A549 (cell line): Measurements from ENCODE around the gene NPBWR2.

ENCODE experiments used
- CHD2 ChIP-seq: fragments of 150-350 bp; IDR thresholded peaks from 2 replicates; pipeline ENCODE4 v1.6.1; 2014; ENCODE audit warnings: low read length; ENCODE audit not compliant: partially characterized antibody
- ELK1 ChIP-seq: fragments of 150-350 bp; IDR thresholded peaks from 2 replicates; pipeline ENCODE4 v1.6.1; 2014; ENCODE audit warnings: low read depth, mild to moderate bottlenecking, low read length
- MAX ChIP-seq: IDR thresholded peaks from 2 replicates; pipeline ENCODE4 v1.6.1; 2012
- MYC ChIP-seq: IDR thresholded peaks from 2 replicates; pipeline ENCODE4 v1.6.1; 2012; ENCODE audit warnings: mild to moderate bottlenecking, inconsistent platforms, low read length, improper control_type of control experiment, borderline replicate concordance
- POLR2A ChIP-seq: IDR thresholded peaks from 2 replicates; pipeline ENCODE4 v1.6.1; 2012; ENCODE audit warnings: mild to moderate bottlenecking, low read length
- RCOR1 ChIP-seq: fragments of 150-350 bp; IDR thresholded peaks from 2 replicates; pipeline ENCODE4 v1.6.1; 2014; ENCODE audit warnings: antibody characterized with exemption, low read length, low read depth
- TF ChIP-seq, protein P1 (sequence below): fragments of >200 bp; sonication (Bioruptor Twin); formaldehyde crosslinking; IDR thresholded peaks from 3 replicates; pipeline ENCODE4 v1.5.1; 2016

DNA sequence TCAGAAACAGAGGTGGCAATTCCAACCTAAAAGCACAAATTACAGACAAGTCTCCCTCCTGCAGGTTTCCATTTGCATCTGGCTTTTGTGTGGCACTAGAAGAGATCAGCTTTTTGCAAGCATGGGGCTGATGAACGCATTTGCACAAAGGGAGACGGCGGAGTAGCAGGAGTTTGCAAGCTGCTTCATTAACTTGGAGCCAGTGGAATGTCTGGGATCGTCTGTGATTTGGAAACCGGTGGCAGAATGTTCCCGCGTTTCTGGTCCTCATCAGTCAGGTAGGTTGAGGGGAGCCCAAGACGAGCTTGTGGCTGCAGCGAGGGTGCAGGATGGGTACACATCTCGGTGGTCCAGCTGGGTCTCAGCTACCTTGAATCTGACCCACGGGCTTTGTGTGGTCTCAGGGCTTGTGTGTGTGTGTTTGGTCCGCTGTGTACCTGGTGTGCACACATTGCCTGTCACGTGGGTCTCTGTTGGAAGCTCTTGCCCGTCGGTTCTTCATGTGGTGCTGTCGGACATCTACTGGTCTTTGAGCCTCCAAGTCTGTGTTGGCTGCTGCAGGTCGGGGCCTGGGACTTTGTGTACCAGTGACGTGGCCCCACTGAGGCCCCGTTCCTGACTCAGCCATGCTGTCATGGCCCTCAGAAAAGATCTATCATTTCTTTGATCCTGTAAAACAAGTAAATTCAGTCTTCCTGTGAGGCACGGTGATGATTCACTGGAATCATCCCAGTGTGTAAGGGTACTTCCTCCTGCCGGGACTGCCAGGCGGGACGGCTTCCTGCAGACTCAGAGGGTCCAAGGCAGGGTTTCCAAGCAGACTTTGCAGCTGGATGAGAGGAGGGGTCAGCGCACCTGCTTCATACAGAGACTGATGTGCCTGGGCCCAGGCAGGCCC is 44.5 kb upstream of the NPBWR2 start:
- TF ChIP-seq, protein P1, sequence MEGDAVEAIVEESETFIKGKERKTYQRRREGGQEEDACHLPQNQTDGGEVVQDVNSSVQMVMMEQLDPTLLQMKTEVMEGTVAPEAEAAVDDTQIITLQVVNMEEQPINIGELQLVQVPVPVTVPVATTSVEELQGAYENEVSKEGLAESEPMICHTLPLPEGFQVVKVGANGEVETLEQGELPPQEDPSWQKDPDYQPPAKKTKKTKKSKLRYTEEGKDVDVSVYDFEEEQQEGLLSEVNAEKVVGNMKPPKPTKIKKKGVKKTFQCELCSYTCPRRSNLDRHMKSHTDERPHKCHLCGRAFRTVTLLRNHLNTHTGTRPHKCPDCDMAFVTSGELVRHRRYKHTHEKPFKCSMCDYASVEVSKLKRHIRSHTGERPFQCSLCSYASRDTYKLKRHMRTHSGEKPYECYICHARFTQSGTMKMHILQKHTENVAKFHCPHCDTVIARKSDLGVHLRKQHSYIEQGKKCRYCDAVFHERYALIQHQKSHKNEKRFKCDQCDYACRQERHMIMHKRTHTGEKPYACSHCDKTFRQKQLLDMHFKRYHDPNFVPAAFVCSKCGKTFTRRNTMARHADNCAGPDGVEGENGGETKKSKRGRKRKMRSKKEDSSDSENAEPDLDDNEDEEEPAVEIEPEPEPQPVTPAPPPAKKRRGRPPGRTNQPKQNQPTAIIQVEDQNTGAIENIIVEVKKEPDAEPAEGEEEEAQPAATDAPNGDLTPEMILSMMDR: no peak
- no peak for TF ChIP-seq ELK1
- TF ChIP-seq MAX: no peak
- TF ChIP-seq CHD2: no peak
- no peak for TF ChIP-seq MYC
- TF ChIP-seq POLR2A: no peak
- no peak for TF ChIP-seq RCOR1
